CD4-positive, alpha-beta T cell treated with Interleukin-15 for 1 hour (primary cell): ENCODE measurements around the gene DSG2.
"Not testable (repeated sequence)": the region's sequence is repeated elsewhere in the genome, so short reads cannot be mapped to it uniquely, and the experiment has no call there.

ENCODE experiments used
- DNase-seq: peaks from one replicate; pipeline ENCODE4 v3.0.0-alpha.2; 2020

Gene DSG2

GRCh38 chr18:31503011-31503410 is 5.0 kb downstream of the DSG2 start:
- DNase-seq = no peak

GRCh38 chr18:31504455-31505147 is 6.6 kb downstream of the DSG2 start:
- no peak for DNase-seq

- DNase-seq = no peak
Observed at GRCh38 chr18:31505156-31505555, 7.2 kb downstream of the DSG2 start.

GRCh38 chr18:31506024-31506742 is 8.2 kb downstream of the DSG2 start:
- DNase-seq = no peak

- DNase-seq = not testable (repeated sequence)
Observed at GRCh38 chr18:31507124-31507523, 9.1 kb downstream of the DSG2 start.

GRCh38 chr18:31508781-31509180 is 10.8 kb downstream of the DSG2 start:
- no peak for DNase-seq

GRCh38 chr18:31509571-31509970 is 11.6 kb downstream of the DSG2 start:
- no peak for DNase-seq

GRCh38 chr18:31510319-31510718 is 12.3 kb downstream of the DSG2 start:
- no peak for DNase-seq

GRCh38 chr18:31511098-31511497 is 13.1 kb downstream of the DSG2 start:
- no peak for DNase-seq

GRCh38 chr18:31512203-31512764 is 14.3 kb downstream of the DSG2 start:
- DNase-seq = no peak

GRCh38 chr18:31513189-31513935 is 15.4 kb downstream of the DSG2 start:
- no peak for DNase-seq

GRCh38 chr18:31516437-31516836 is 18.5 kb downstream of the DSG2 start:
- DNase-seq = no peak

- no peak for DNase-seq
Observed at GRCh38 chr18:31526374-31526773, 28.4 kb downstream of the DSG2 start.

- DNase-seq = no peak
Observed at GRCh38 chr18:31533236-31533635, 35.3 kb downstream of the DSG2 start.

GRCh38 chr18:31538837-31539236 is 40.9 kb downstream of the DSG2 start:
- DNase-seq = no peak

- DNase-seq = no peak
Observed at GRCh38 chr18:31546476-31546875, 48.5 kb downstream of the DSG2 start.

GRCh38 chr18:31548853-31549252 is 50.9 kb downstream of the DSG2 start:
- no peak for DNase-seq

GRCh38 chr18:31549416-31549815 is 51.4 kb downstream of the DSG2 start:
- no peak for DNase-seq

- no peak for DNase-seq
Observed at GRCh38 chr18:31551883-31552282, 53.9 kb downstream of the DSG2 start.

- no peak for DNase-seq
Observed at GRCh38 chr18:31553800-31554199, 55.8 kb downstream of the DSG2 start.

- no peak for DNase-seq
Observed at GRCh38 chr18:31554776-31555175, 56.8 kb downstream of the DSG2 start.

- DNase-seq = peak; percentile 27
Observed at GRCh38 chr18:31555971-31556747, 58.2 kb downstream of the DSG2 start.

GRCh38 chr18:31557446-31557845 is 59.5 kb downstream of the DSG2 start:
- no peak for DNase-seq
